PC-9 (cell line): ENCODE data around the gene CDK6. TPM values are rescaled to one million over a fixed set of nuclear protein-coding genes. Genes with fewer than 3 reads are reported as not detected.
A peak's percentile ranks its signal among the peaks of the same experiment; 100 is the strongest.

Source experiments
- BruUV-seq: library from RNA; stranded (reverse); fragments of 400-500 nt; replicated peaks from 2 replicates; lab custom pipeline; 2021; lab: Mats Ljungman, UMichigan
- CTCF ChIA-PET: fragments of 300-600 bp; sonication (Branson Sonifier 250); formaldehyde crosslinking; loops from one replicate; lab custom pipeline; 2022; ENCODE audit warnings: antibody characterized with exemption; lab: Charles Lee
- POLR2A ChIA-PET: fragments of 300-600 bp; sonication (Branson Sonifier 250); formaldehyde crosslinking; loops from one replicate; lab custom pipeline; 2022; ENCODE audit warnings: antibody characterized with exemption; ENCODE audit not compliant: unreplicated experiment; lab: Charles Lee
- DNase-seq, 2 experiments: peaks; one replicate each; pipeline versions ENCODE4 v3.0.0 to v3.0.0-alpha.2; 2015 to 2022; ENCODE audit warnings: mixed read lengths in 1 of 2
- H2AFZ ChIP-seq: fragments of 200-600 bp; sonication (generic); 2 replicates; pipeline ENCODE4 v1.8.1; 2017; ENCODE audit warnings: antibody characterized with exemption
- H3F3A ChIP-seq: fragments of 200-600 bp; sonication (generic); 2 replicates; pipeline ENCODE4 v1.8.1; 2017; ENCODE audit warnings: antibody characterized with exemption, mild to moderate bottlenecking, low read depth; ENCODE audit not compliant: insufficient read depth
- H3K27ac ChIP-seq: fragments of 200-600 bp; sonication (generic); 2 replicates; pipeline ENCODE4 v1.6.1; 2016; ENCODE audit warnings: mixed run types
- H3K27me3 ChIP-seq: fragments of 200-600 bp; sonication (generic); 2 replicates; pipeline ENCODE4 v1.6.1; 2016; ENCODE audit warnings: low read depth, mixed run types; ENCODE audit not compliant: insufficient read depth
- H3K36me3 ChIP-seq: fragments of 200-600 bp; sonication (generic); 2 replicates; pipeline ENCODE4 v1.6.1; 2016; ENCODE audit warnings: low read depth, mixed run types
- H3K4me1 ChIP-seq: fragments of 200-600 bp; sonication (generic); replicated peaks from 2 replicates; pipeline ENCODE4 v1.6.1; 2016; ENCODE audit warnings: mixed run types; ENCODE audit not compliant: insufficient read depth
- H3K4me2 ChIP-seq: fragments of 200-600 bp; sonication (generic); 2 replicates; pipeline ENCODE4 v1.6.1; 2017; ENCODE audit warnings: mixed run types
- H3K4me3 ChIP-seq: fragments of 200-600 bp; sonication (generic); 2 replicates; pipeline ENCODE4 v1.6.1; 2016; ENCODE audit warnings: mixed run types
- H3K79me2 ChIP-seq: fragments of 200-600 bp; sonication (generic); 2 replicates; pipeline ENCODE4 v1.6.1; 2017; ENCODE audit warnings: low read depth, mixed run types
- H3K9me2 ChIP-seq: fragments of 200-600 bp; sonication (generic); 2 replicates; pipeline ENCODE4 v1.8.1; 2017; ENCODE audit warnings: mild to moderate bottlenecking; ENCODE audit not compliant: insufficient read depth
- H3K9me3 ChIP-seq: fragments of 200-600 bp; sonication (generic); 2 replicates; pipeline ENCODE4 v1.8.1; 2016; ENCODE audit warnings: low read depth; ENCODE audit not compliant: insufficient read depth
- H4K20me1 ChIP-seq: fragments of 200-600 bp; sonication (generic); 2 replicates; pipeline ENCODE4 v1.8.1; 2017; ENCODE audit not compliant: insufficient read depth
- CTCF ChIP-seq: fragments of 200-600 bp; sonication (generic); conservative IDR thresholded peaks from 2 replicates; pipeline ENCODE4 v1.6.1; 2017; ENCODE audit warnings: mixed run types, antibody characterized with exemption, mild to moderate bottlenecking, moderate library complexity
- EZH2 ChIP-seq: fragments of 200-600 bp; sonication (generic); IDR thresholded peaks from 2 replicates; pipeline ENCODE4 v1.8.0; 2017; ENCODE audit warnings: antibody characterized with exemption, low read depth
- intact Hi-C: fragments of 100-400 bp; cut with micrococcal nuclease; formaldehyde crosslinking; loops from one replicate; pipeline ENCODE4 v1.10.0; 2022; ENCODE audit not compliant: unreplicated experiment
- total RNA-seq: library from RNA; stranded (reverse); gene quantifications from 2 replicates; pipeline ENCODE4 v1.2.3, GENCODE V29; 2021

Gene CDK6
- total RNA-seq, 1 experiment from 2014 or later: 49.5 TPM

- Histone ChIP-seq H3K4me3 (no peak overlapping the region), H3F3A (no peaks in the 10 kb centered on the region; the same call in 1 of the 2 replicates), H3K9me2 (no peaks in the 10 kb centered on the region), H4K20me1 (no peaks in the 10 kb centered on the region), H3K27ac (peak overlapping the region; percentile 42; the same call in 1 of the 2 replicates), H3K4me1 (peaks cover 25% of the 10 kb centered on the region), H2AFZ (no peak overlapping the region), H3K9me3 (no peaks in the 10 kb centered on the region; the same call in 1 of the 2 replicates), H3K36me3 (0 out of 2 replicates have a peak, but pooled peaks cover 12% of the 10 kb centered on the region), H3K79me2 (peaks cover 7% of the 10 kb centered on the region; the same call in 1 of the 2 replicates), H3K4me2 (no peak overlapping the region), H3K27me3 (no peaks in the 10 kb centered on the region)
- ChIA-PET CTCF (interaction anchor here (1.1 kb wide), 1 partner anchor 206 kb away, joined by 3 read pairs; no protein-coding TSS in a partner anchor), POLR2A (no interaction called here)
- BruUV-seq: no TSS peak
- intact Hi-C loops: no loop called here
- DNase-seq: no peak
- TF ChIP-seq CTCF: no peak
- TF ChIP-seq EZH2: no peak
These were observed 210.0 kb downstream of the CDK6 start for GRCh38 chr7:92626281-92626809.

DNA sequence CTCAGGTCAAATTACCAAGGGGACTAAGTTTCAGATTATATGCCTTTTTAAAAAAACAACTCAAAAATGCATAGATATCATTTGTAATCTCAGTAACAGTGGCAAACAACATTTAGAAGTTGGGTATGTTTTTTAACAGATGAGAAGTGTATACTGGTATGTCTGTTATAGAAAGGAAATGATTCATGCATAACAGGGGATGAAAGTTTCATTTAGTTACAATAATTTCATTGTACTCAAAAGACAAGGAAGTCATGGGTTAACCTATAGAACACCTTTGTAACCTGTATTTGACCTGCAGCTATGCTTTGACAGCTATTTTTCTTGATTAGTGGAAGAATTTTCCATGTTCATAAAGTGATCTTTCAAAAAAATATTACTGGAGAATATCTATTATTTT lies 210.8 kb downstream of the CDK6 start:
- Histone ChIP-seq H3K9me2 (no peaks in the 10 kb centered on the region), H2AFZ (no peak overlapping the region), H3K4me1 (peaks cover 28% of the 10 kb centered on the region), H3K4me2 (peak overlapping the region; percentile 20; the same call in 1 of the 2 replicates), H3K79me2 (peaks cover 6% of the 10 kb centered on the region; the same call in 1 of the 2 replicates), H3K27ac (peak overlapping the region; percentile 45), H3K4me3 (no peak overlapping the region), H3K27me3 (no peaks in the 10 kb centered on the region), H3F3A (peaks cover 1% of the 10 kb centered on the region; the same call in 1 of the 2 replicates), H4K20me1 (no peaks in the 10 kb centered on the region), H3K36me3 (0 out of 2 replicates have a peak, but pooled peaks cover 12% of the 10 kb centered on the region), H3K9me3 (no peaks in the 10 kb centered on the region; the same call in 1 of the 2 replicates)
- TF ChIP-seq CTCF: no peak
- no peak for TF ChIP-seq EZH2
- ChIA-PET POLR2A (interaction anchor here (0.7 kb wide), 1 partner anchor 20 kb away, joined by 5 read pairs; no protein-coding TSS in a partner anchor), CTCF (interaction anchor here (1.1 kb wide), 1 partner anchor 207 kb away, joined by 3 read pairs; no protein-coding TSS in a partner anchor)
- peak in 1 of 2 experiments; percentile 75 for DNase-seq
- BruUV-seq: no TSS peak
- intact Hi-C loops: no loop called here

DNA sequence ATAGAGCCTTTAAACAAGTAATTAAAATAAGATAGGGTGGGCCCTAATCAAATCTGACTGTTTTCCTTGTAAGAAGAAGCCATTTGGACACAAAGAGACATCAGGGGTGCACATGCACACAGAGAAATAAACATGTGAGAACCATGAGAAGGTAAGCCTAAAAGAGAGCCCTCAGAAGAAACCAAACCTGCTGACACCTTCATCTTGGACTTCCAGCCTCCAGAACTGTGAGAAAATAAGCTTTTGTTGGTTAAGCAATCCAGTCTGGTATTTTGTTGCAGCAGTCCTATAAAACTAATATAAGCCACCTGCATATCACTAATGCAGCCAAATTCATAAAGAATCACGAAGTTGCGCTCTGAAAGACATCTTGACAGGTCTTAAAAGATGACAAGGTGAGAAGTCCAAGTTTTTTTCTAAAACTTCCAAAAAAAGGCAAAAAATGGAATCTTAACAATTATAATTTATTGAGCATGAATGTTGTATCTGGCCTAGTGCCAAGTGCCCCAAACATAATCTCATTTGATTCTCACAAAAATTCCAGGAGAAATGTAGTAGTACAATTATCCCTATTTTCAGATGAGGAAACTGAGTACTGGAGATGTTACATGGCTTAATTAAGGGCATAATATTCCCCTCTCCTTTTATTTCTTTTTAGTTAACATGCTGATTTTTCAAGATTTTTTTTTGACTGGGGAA lies 211.9 kb downstream of the CDK6 start:
- H4K20me1 ChIP-seq: no peaks in the 10 kb centered on the region
- no peak overlapping the region for H2AFZ ChIP-seq
- peaks cover 28% of the 10 kb centered on the region for H3K4me1 ChIP-seq
- 0 out of 2 replicates have a peak, but pooled peaks cover 12% of the 10 kb centered on the region for H3K36me3 ChIP-seq
- no peaks in the 10 kb centered on the region; the same call in 1 of the 2 replicates for H3K9me3 ChIP-seq
- TF ChIP-seq EZH2 (no peak), CTCF (no peak)
- H3F3A ChIP-seq: peaks cover 4% of the 10 kb centered on the region
- peak overlapping the region; percentile 45; the same call in 1 of the 2 replicates for H3K27ac ChIP-seq
- BruUV-seq: no TSS peak
- H3K79me2 ChIP-seq: peaks cover 6% of the 10 kb centered on the region; the same call in 1 of the 2 replicates
- no peaks in the 10 kb centered on the region for H3K27me3 ChIP-seq
- CTCF ChIA-PET: no interaction called here
- H3K9me2 ChIP-seq: no peaks in the 10 kb centered on the region
- POLR2A ChIA-PET: no interaction called here
- intact Hi-C loops: loop anchor here (5.0 kb wide), 2 partner anchors 143 to 293 kb away; no protein-coding TSS in a partner anchor
- H3K4me3 ChIP-seq: no peak overlapping the region
- no peak for DNase-seq
- H3K4me2 ChIP-seq: no peak overlapping the region
